Parathyroid adenoma (tissue), 2 donors: ENCODE measurements around the gene SLC8A3.

Experiments used
- H2AFZ ChIP-seq: fragments of 300-600 bp; sonication (generic); one replicate; pipeline ENCODE4 v1.7.0; 2017; ENCODE audit warnings: antibody characterized with exemption, mild to moderate bottlenecking
- H3K27ac ChIP-seq: fragments of 300-600 bp; sonication (generic); one replicate; pipeline ENCODE4 v1.7.0; 2017
- H3K27me3 ChIP-seq: fragments of 300-600 bp; sonication (generic); one replicate; pipeline ENCODE4 v1.7.0; 2017; ENCODE audit warnings: low read length; ENCODE audit not compliant: control insufficient read depth, insufficient read depth
- H3K36me3 ChIP-seq: fragments of 300-600 bp; sonication (generic); one replicate; pipeline ENCODE4 v1.7.0; 2017; ENCODE audit warnings: low read length; ENCODE audit not compliant: control insufficient read depth, insufficient read depth
- H3K4me1 ChIP-seq: fragments of 300-600 bp; sonication (generic); one replicate; pipeline ENCODE4 v1.7.0; 2017; ENCODE audit warnings: control low read depth
- H3K4me2 ChIP-seq: fragments of 300-600 bp; sonication (generic); one replicate; pipeline ENCODE4 v1.7.0; 2017; ENCODE audit warnings: low read length
- H3K4me3 ChIP-seq: fragments of 300-600 bp; sonication (generic); one replicate; pipeline ENCODE4 v1.7.0; 2017; ENCODE audit warnings: low read depth, low read length
- H3K79me2 ChIP-seq: fragments of 300-600 bp; sonication (generic); one replicate; pipeline ENCODE4 v1.7.0; 2017; ENCODE audit warnings: control low read depth
- H3K9ac ChIP-seq: fragments of 300-600 bp; sonication (generic); one replicate; pipeline ENCODE4 v1.7.0; 2017; ENCODE audit warnings: mild to moderate bottlenecking
- H3K9me3 ChIP-seq: fragments of 300-600 bp; sonication (generic); one replicate; pipeline ENCODE4 v1.7.0; 2017; ENCODE audit warnings: low read length; ENCODE audit not compliant: control insufficient read depth
- TF ChIP-seq, protein P1 (sequence below): fragments of 300-600 bp; sonication (generic); IDR thresholded peaks from one replicate; pipeline ENCODE4 v1.7.0; 2017; ENCODE audit warnings: antibody characterized with exemption, mild to moderate bottlenecking
- donor health status: primary hyperparathyroidism.

SLC8A3 gene

DNA sequence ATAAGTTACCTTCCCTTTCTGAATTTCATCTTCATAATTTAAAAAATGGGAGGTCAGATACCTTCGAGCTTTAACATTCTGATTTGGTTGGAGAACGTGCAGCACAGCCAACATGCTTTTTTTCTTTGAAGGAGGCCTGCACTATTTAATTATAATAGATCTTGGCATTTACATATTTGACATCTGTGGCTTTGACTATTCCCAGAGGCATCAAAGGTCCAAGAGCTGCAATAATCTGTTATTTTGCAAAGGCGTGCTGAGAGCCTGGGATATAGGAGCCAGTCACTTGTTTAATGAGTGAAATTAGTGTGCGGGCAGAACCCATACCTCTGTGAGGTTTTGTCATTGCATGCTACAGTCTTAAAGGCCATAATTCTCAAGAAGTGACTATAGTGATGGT lies 26.4 kb downstream of the SLC8A3 start:
- TF ChIP-seq, protein P1, sequence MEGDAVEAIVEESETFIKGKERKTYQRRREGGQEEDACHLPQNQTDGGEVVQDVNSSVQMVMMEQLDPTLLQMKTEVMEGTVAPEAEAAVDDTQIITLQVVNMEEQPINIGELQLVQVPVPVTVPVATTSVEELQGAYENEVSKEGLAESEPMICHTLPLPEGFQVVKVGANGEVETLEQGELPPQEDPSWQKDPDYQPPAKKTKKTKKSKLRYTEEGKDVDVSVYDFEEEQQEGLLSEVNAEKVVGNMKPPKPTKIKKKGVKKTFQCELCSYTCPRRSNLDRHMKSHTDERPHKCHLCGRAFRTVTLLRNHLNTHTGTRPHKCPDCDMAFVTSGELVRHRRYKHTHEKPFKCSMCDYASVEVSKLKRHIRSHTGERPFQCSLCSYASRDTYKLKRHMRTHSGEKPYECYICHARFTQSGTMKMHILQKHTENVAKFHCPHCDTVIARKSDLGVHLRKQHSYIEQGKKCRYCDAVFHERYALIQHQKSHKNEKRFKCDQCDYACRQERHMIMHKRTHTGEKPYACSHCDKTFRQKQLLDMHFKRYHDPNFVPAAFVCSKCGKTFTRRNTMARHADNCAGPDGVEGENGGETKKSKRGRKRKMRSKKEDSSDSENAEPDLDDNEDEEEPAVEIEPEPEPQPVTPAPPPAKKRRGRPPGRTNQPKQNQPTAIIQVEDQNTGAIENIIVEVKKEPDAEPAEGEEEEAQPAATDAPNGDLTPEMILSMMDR: no peak
- no peak overlapping the region for H3K9ac ChIP-seq
- no peaks in the 10 kb centered on the region for H3K27me3 ChIP-seq
- H3K36me3 ChIP-seq: no peaks in the 10 kb centered on the region
- H3K27ac ChIP-seq: no peak overlapping the region
- H3K79me2 ChIP-seq: no peaks in the 10 kb centered on the region
- no peak overlapping the region for H3K4me3 ChIP-seq
- no peak overlapping the region for H3K4me2 ChIP-seq
- H3K4me1 ChIP-seq: no peaks in the 10 kb centered on the region
- H2AFZ ChIP-seq: no peak overlapping the region
- H3K9me3 ChIP-seq: no peaks in the 10 kb centered on the region

DNA sequence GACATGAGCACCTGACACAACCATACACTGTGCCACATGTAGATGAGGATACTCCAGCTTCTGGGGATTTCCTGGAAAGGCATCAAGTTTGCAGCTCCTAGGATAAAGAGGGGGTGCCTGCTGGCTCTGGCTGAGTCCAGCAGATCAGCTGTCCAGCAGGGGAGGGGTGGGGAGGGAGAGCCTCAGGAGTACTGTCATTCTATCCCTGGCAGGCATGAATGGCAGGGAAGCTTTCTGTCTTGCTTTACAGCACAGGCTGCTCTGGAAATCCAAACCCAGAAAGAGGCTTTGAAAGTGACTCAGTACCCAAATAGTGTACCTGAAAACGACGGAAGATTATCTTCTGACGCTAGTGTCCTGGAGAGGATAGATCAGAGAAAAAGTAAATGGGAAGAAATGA lies 32.2 kb downstream of the SLC8A3 start:
- Histone ChIP-seq H3K9ac (no peak overlapping the region), H3K4me2 (no peak overlapping the region), H3K27me3 (no peaks in the 10 kb centered on the region), H3K4me3 (no peak overlapping the region), H3K4me1 (no peaks in the 10 kb centered on the region), H2AFZ (no peak overlapping the region), H3K9me3 (no peaks in the 10 kb centered on the region), H3K79me2 (no peaks in the 10 kb centered on the region), H3K27ac (no peak overlapping the region), H3K36me3 (no peaks in the 10 kb centered on the region)
- TF ChIP-seq, protein P1: no peak

DNA sequence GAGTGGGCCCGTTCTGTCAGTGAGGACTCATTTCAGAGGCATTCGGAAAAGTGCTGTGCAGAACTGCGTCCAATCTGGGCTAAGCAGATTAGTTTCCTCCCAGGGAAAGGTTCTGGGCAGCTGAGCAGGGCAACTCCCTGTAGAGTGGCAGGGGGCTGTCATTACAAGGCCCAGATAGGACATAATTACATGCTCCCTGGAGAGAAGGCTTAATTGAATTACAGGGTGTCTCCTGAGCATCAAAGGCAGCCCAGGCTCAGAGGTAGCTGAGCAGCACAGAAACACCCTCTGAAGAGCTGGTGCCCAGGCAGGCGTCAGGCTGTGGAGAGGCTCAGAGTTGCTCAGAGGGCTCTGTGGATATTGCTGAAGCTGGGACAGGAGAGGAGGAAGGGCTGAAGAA lies 36.0 kb downstream of the SLC8A3 start:
- H3K79me2 ChIP-seq: no peaks in the 10 kb centered on the region

DNA sequence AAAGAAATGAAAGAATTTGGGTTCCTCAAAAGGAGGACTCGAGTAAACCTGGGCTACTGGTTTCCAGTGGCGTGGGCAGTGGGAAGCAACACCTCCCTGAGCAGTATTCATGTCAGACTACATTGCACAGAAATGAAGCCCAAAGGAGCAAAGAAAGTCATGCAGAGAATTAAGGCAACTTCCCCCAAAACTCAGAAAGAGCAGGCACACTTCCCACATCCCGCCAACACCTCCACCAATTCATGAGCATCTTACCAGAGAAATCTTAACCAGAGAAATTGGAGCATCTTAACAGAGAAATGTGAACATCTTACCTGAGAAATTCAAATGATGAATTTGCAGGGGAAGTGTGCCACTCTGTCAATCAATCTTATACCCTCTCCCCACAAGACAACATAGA lies 36.7 kb downstream of the SLC8A3 start:
- H3K9me3 ChIP-seq: no peaks in the 10 kb centered on the region
- no peaks in the 10 kb centered on the region for H3K36me3 ChIP-seq
- TF ChIP-seq, protein P1: no peak
- no peaks in the 10 kb centered on the region for H3K79me2 ChIP-seq
- H3K9ac ChIP-seq: no peak overlapping the region
- H3K4me3 ChIP-seq: no peak overlapping the region
- H3K4me2 ChIP-seq: no peak overlapping the region
- H2AFZ ChIP-seq: no peak overlapping the region
- no peaks in the 10 kb centered on the region for H3K4me1 ChIP-seq
- H3K27me3 ChIP-seq: no peaks in the 10 kb centered on the region
- no peak overlapping the region for H3K27ac ChIP-seq

More for the DNA sequence above, 36.0 kb downstream of the SLC8A3 start:
- H2AFZ ChIP-seq: no peak overlapping the region
- no peaks in the 10 kb centered on the region for H3K9me3 ChIP-seq
- TF ChIP-seq, protein P1: no peak
- no peak overlapping the region for H3K4me3 ChIP-seq
- H3K27ac ChIP-seq: no peak overlapping the region
- H3K36me3 ChIP-seq: no peaks in the 10 kb centered on the region
- no peak overlapping the region for H3K9ac ChIP-seq
- H3K27me3 ChIP-seq: no peaks in the 10 kb centered on the region
- H3K4me1 ChIP-seq: no peaks in the 10 kb centered on the region
- H3K4me2 ChIP-seq: no peak overlapping the region

DNA sequence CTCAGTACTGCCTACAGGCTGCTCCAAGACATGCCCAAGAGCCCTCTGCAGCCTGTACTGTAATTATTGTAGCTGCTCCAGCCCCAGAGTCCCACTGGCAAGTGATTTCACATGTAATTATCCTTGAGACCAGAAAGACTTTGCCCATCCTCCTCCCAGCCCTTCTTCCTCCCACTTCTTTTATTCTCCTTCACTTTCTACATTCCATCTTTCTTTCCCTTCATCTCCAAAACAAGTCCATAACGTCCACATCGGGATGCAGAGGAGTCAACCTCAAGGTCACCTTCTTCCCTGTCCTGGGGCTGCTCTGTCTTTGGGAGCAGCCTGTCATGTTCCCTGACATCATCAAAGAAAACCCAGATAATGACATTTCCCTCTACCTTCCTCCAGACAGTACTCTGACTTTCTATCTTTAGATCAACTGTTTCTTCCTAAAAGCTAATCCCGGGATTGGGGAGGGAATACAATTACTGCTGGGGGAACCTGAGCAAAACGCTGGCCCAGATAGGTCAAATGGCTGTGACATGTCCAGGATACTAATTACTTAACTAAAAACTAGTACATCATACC lies 39.1 kb downstream of the SLC8A3 start:
- no peaks in the 10 kb centered on the region for H3K27me3 ChIP-seq
- H3K4me3 ChIP-seq: no peak overlapping the region
- TF ChIP-seq, protein P1: no peak
- no peaks in the 10 kb centered on the region for H3K79me2 ChIP-seq
- no peak overlapping the region for H2AFZ ChIP-seq
- H3K4me2 ChIP-seq: no peak overlapping the region
- no peak overlapping the region for H3K9ac ChIP-seq
- H3K9me3 ChIP-seq: no peaks in the 10 kb centered on the region
- H3K4me1 ChIP-seq: no peaks in the 10 kb centered on the region
- no peak overlapping the region for H3K27ac ChIP-seq
- H3K36me3 ChIP-seq: no peaks in the 10 kb centered on the region
